HCT116 (cell line): ENCODE data around the gene BTBD18. TPM values are rescaled to one million over a fixed set of nuclear protein-coding genes. Genes with fewer than 3 reads are reported as not detected.

ENCODE experiments used
- ATAC-seq: fragments of 200-7000 bp; cut with Tn5 transposase; 2 replicates; pipeline ENCODE4 v1.9.1; 2020; ENCODE audit warnings: mild to moderate bottlenecking, moderate library complexity
- BruUV-seq: library from RNA; stranded (reverse); fragments of 400-500 nt; replicated peaks from 2 replicates; lab custom pipeline; 2021; lab: Mats Ljungman, UMichigan
- CTCF ChIA-PET: fragments of 300-600 bp; sonication (Branson Sonifier 250); formaldehyde crosslinking; loops from one replicate; lab custom pipeline; 2021; ENCODE audit warnings: antibody characterized with exemption; lab: Charles Lee
- POLR2A ChIA-PET: fragments of 300-600, 350-600 bp; sonication (Branson Sonifier 250); formaldehyde crosslinking; loops from one replicate; lab custom pipeline; 2021; ENCODE audit warnings: antibody characterized with exemption; lab: Charles Lee
- RAD21 ChIA-PET, 2 experiments: fragments of 300-600 bp; sonication (Branson Sonifier 250); formaldehyde crosslinking; loops; one replicate each; lab custom pipeline; 2023; ENCODE audit warnings: low total read pairs in 2 of 2; ENCODE audit not compliant: uncharacterized antibody in 2 of 2, unreplicated experiment in 2 of 2, low non-redundant PET in 1 of 2; lab: Charles Lee
- DNase-seq: peaks from one replicate; pipeline ENCODE4 v3.0.0-alpha.2; 2010; ENCODE audit warnings: low read depth, low spot score
- H2AFZ ChIP-seq: fragments of 200-600 bp; shearing (Covaris generic), sonication (generic); 2 replicates; pipeline ENCODE4 v1.6.1; 2017; ENCODE audit warnings: low read depth, mixed run types, mixed read lengths, antibody characterized with exemption, low read length; ENCODE audit not compliant: poor library complexity, severe bottlenecking
- H3K27ac ChIP-seq: 2 replicates; pipeline ENCODE4 v1.5.1; 2012; ENCODE audit warnings: low read depth, low read length
- H3K27me3 ChIP-seq: fragments of 200-600 bp; sonication (generic); 2 replicates; pipeline ENCODE4 v1.6.1; 2016; ENCODE audit warnings: mixed run types, low read length, mixed read lengths; ENCODE audit not compliant: insufficient read depth
- H3K36me3 ChIP-seq, 2 experiments: fragments of 200-500 bp in 1 of 2; fragments of 200-600 bp in 1 of 2; sonication (Bioruptor generic) in 1 of 2; sonication (generic) in 1 of 2; 2 replicates each; pipeline versions ENCODE4 v1.5.1 to v1.6.1; 2014 to 2016; ENCODE audit warnings: low read length in 2 of 2, inconsistent platforms in 1 of 2, mixed read lengths in 1 of 2, mixed run types in 1 of 2; ENCODE audit not compliant: insufficient read depth in 2 of 2, control insufficient read depth in 1 of 2
- H3K4me1 ChIP-seq, 2 experiments: fragments of 200-600 bp in 1 of 2; sonication (generic) in 1 of 2; 2 replicates each; pipeline versions ENCODE4 v1.5.1 to v1.6.1; 2012 to 2017; ENCODE audit warnings: low read length in 2 of 2, inconsistent platforms in 1 of 2, mild to moderate bottlenecking in 1 of 2, mixed read lengths in 1 of 2, mixed run types in 1 of 2, moderate library complexity in 1 of 2; ENCODE audit not compliant: insufficient read depth in 2 of 2, control insufficient read depth in 1 of 2
- H3K4me2 ChIP-seq: fragments of 200-600 bp; sonication (generic); 2 replicates; pipeline ENCODE4 v1.6.1; 2017; ENCODE audit warnings: mixed run types, low read length, mixed read lengths
- H3K4me3 ChIP-seq, 2 experiments: fragments of 200-600 bp in 1 of 2; sonication (generic) in 1 of 2; replicated peaks in 1 of 2; 2 replicates each; pipeline ENCODE4 v1.5.1; 2011 to 2016; ENCODE audit warnings: low read length in 2 of 2, control low read depth in 1 of 2, low read depth in 1 of 2, mild to moderate bottlenecking in 1 of 2, mixed read lengths in 1 of 2, mixed run types in 1 of 2
- H3K79me2 ChIP-seq: fragments of 200-600 bp; sonication (generic); 2 replicates; pipeline ENCODE4 v1.6.1; 2017; ENCODE audit warnings: mild to moderate bottlenecking, mixed run types, low read length, moderate library complexity, mixed read lengths; ENCODE audit not compliant: insufficient read depth
- H3K9ac ChIP-seq: fragments of 200-600 bp; sonication (generic); 2 replicates; pipeline ENCODE4 v1.6.1; 2016; ENCODE audit warnings: low read length, mixed read lengths
- H3K9me2 ChIP-seq: fragments of 200-600 bp; sonication (generic), shearing (Covaris generic); 2 replicates; pipeline ENCODE4 v1.6.1; 2017; ENCODE audit warnings: mixed run types, mild to moderate bottlenecking, moderate library complexity; ENCODE audit not compliant: insufficient read depth
- H3K9me3 ChIP-seq, 2 experiments: fragments of 200-500 bp in 1 of 2; fragments of 200-600 bp in 1 of 2; sonication (Bioruptor generic) in 1 of 2; sonication (generic) in 1 of 2; 2 replicates each; pipeline ENCODE4 v1.6.1; 2014 to 2017; ENCODE audit warnings: low read length in 2 of 2, mixed read lengths in 2 of 2, inconsistent platforms in 1 of 2, low read depth in 1 of 2, mild to moderate bottlenecking in 1 of 2, mixed run types in 1 of 2, moderate library complexity in 1 of 2; ENCODE audit not compliant: control insufficient read depth in 1 of 2, insufficient read depth in 1 of 2
- H4K20me1 ChIP-seq: fragments of 200-600 bp; sonication (generic), shearing (Covaris generic); 2 replicates; pipeline ENCODE4 v1.6.1; 2017; ENCODE audit warnings: mixed run types, mild to moderate bottlenecking, moderate library complexity; ENCODE audit not compliant: insufficient read depth
- CBX3 ChIP-seq: IDR thresholded peaks from 2 replicates; pipeline ENCODE4 v1.6.1; 2012; ENCODE audit warnings: low read depth
- CTCF ChIP-seq, 3 experiments: fragments of 200-600 bp in 1 of 3; sonication (generic) in 1 of 3; IDR thresholded peaks in 2 of 3; conservative IDR thresholded peaks in 1 of 3; 2 replicates each; pipeline ENCODE4 v1.5.1; 2012 to 2017; ENCODE audit warnings: low read depth in 2 of 3, low read length in 2 of 3, antibody characterized with exemption in 1 of 3, borderline replicate concordance in 1 of 3, control low read depth in 1 of 3, mild to moderate bottlenecking in 1 of 3, mixed read lengths in 1 of 3, mixed run types in 1 of 3, moderate library complexity in 1 of 3; ENCODE audit not compliant: insufficient read depth in 1 of 3
- JUND ChIP-seq: IDR thresholded peaks from 2 replicates; pipeline ENCODE4 v1.6.1; 2012
- MAX ChIP-seq: IDR thresholded peaks from 2 replicates; pipeline ENCODE4 v1.6.1; 2012
- POLR2A ChIP-seq: IDR thresholded peaks from 2 replicates; pipeline ENCODE4 v1.7.0; 2011; ENCODE audit warnings: borderline replicate concordance; ENCODE audit not compliant: insufficient read depth, insufficient read length; ENCODE audit errors: extremely low read depth
- POLR2AphosphoS5 ChIP-seq: IDR thresholded peaks from 2 replicates; pipeline ENCODE4 v1.6.1; 2011; ENCODE audit warnings: mild to moderate bottlenecking, low read depth, low read length, moderate library complexity
- RAD21 ChIP-seq: IDR thresholded peaks from 2 replicates; pipeline ENCODE4 v1.6.1; 2012; ENCODE audit warnings: low read depth, mild to moderate bottlenecking
- REST ChIP-seq: IDR thresholded peaks from 2 replicates; pipeline ENCODE4 v1.6.1; 2012; ENCODE audit warnings: low read depth
- SIN3A ChIP-seq: IDR thresholded peaks from 2 replicates; pipeline ENCODE4 v1.6.1; 2012; ENCODE audit warnings: low read depth
- SRF ChIP-seq: IDR thresholded peaks from 2 replicates; pipeline ENCODE4 v1.6.1; 2012; ENCODE audit warnings: low read depth
- TCF7L2 ChIP-seq: IDR thresholded peaks from 2 replicates; pipeline ENCODE4 v1.7.0; 2011; ENCODE audit warnings: borderline replicate concordance, inconsistent platforms; ENCODE audit not compliant: insufficient read depth, insufficient read length; ENCODE audit errors: extremely low read depth
- intact Hi-C: fragments of 100-400 bp; cut with micrococcal nuclease; formaldehyde crosslinking; loops from 2 replicates; pipeline ENCODE4 v1.10.0; 2022
- total RNA-seq: library from RNA; stranded (reverse); gene quantifications from one replicate; pipeline ENCODE4 v1.2.1, GENCODE V29; 2021; ENCODE audit not compliant: unreplicated experiment

Gene BTBD18
- total RNA-seq, 1 experiment from 2014 or later, result not detected

- peaks cover 88% of the 10 kb centered on the region for H3K79me2 ChIP-seq
- RAD21 ChIA-PET, result no interaction called here
- H3K9me2 ChIP-seq, result no peaks in the 10 kb centered on the region
- no peaks in the 10 kb centered on the region for H3K9me3 ChIP-seq
- no peak for DNase-seq
- H3K36me3 ChIP-seq, result peaks cover 10 to 21% of the 10 kb centered on the region in 2 experiments; a peak in 3 of 4 replicates
- intact Hi-C loops, result no loop called here
- H3K4me1 ChIP-seq, result peaks cover 44 to 63% of the 10 kb centered on the region in 2 experiments
- no peaks in the 10 kb centered on the region for H4K20me1 ChIP-seq
- no TSS peak for BruUV-seq
- ATAC-seq, result 0 out of 2 replicates have a peak, but pooled peaks have one; percentile 18
- peak overlapping the region; percentile 35 for H3K4me2 ChIP-seq
- no peak overlapping the region for H3K4me3 ChIP-seq
- POLR2A ChIA-PET, result interaction anchor here (1.5 kb wide), 1 partner anchor 31 kb away, joined by 5 read pairs; the partner anchor contains the start of gene CTNND1
- CTCF ChIA-PET, result no interaction called here
- no peak overlapping the region for H3K27ac ChIP-seq
- H3K27me3 ChIP-seq, result no peaks in the 10 kb centered on the region
- H2AFZ ChIP-seq, result no peak overlapping the region
- TF ChIP-seq TCF7L2, result no peak
- no peak for TF ChIP-seq SIN3A
- no peak for TF ChIP-seq REST
- no peak for TF ChIP-seq SRF
- no peak for TF ChIP-seq POLR2A
- TF ChIP-seq CBX3, result no peak
- TF ChIP-seq CTCF (IDR thresholded peaks at IDR 0.05 in 2 of 3, conservative IDR thresholded peaks at IDR 0.05 in 1 of 3; ENCODE audit: borderline replicate concordance in 1 of 3, insufficient read depth in 1 of 3, low read depth in 2 of 3, low read length in 2 of 3), result no peak
- no peak for TF ChIP-seq MAX
- TF ChIP-seq POLR2AphosphoS5, result no peak
- TF ChIP-seq JUND, result no peak
- TF ChIP-seq RAD21, result no peak
- H3K9ac ChIP-seq, result peak overlapping the region; percentile 22; the same call in 1 of the 2 replicates
Observed at GRCh38 chr11:57792870-57793269, 41.3 kb upstream of the BTBD18 start.
